ENCODE data around the gene ACSL1.

Gene ACSL1

GRCh38 chr4:184811526-184812198, 14.1 kb downstream of the ACSL1 start:
- DNase-seq, result no peak

- no peak for DNase-seq
Measured at GRCh38 chr4:184810720-184811119, 15.0 kb downstream of the ACSL1 start.

GRCh38 chr4:184808713-184809050, 17.1 kb downstream of the ACSL1 start:
- no peak for DNase-seq

GRCh38 chr4:184807797-184808712, 17.7 kb downstream of the ACSL1 start:
- DNase-seq, result peak; percentile 5

GRCh38 chr4:184807256-184807655, 18.5 kb downstream of the ACSL1 start:
- no peak for DNase-seq

GRCh38 chr4:184806711-184807110, 19.1 kb downstream of the ACSL1 start:
- DNase-seq, result no peak

- DNase-seq, result no peak
Measured at GRCh38 chr4:184806229-184806550, 19.6 kb downstream of the ACSL1 start.

GRCh38 chr4:184805462-184806228, 20.1 kb downstream of the ACSL1 start:
- DNase-seq, result no peak

- DNase-seq, result no peak
Measured at GRCh38 chr4:184804621-184805020, 21.1 kb downstream of the ACSL1 start.

- no peak for DNase-seq
Measured at GRCh38 chr4:184803874-184804273, 21.9 kb downstream of the ACSL1 start.

GRCh38 chr4:184803133-184803532, 22.6 kb downstream of the ACSL1 start:
- no peak for DNase-seq

- DNase-seq, result no peak
Measured at GRCh38 chr4:184802697-184803015, 23.1 kb downstream of the ACSL1 start.

GRCh38 chr4:184801781-184802696, 23.7 kb downstream of the ACSL1 start:
- DNase-seq, result no peak

- DNase-seq, result no peak
Measured at GRCh38 chr4:184798504-184798903, 27.3 kb downstream of the ACSL1 start.

- no peak for DNase-seq
Measured at GRCh38 chr4:184796906-184797305, 28.9 kb downstream of the ACSL1 start.

GRCh38 chr4:184795214-184795844, 30.4 kb downstream of the ACSL1 start:
- DNase-seq, result peak in 1 of 2 experiments; percentile 53

- DNase-seq, result no peak
Measured at GRCh38 chr4:184794470-184794869, 31.3 kb downstream of the ACSL1 start.

- DNase-seq, result no peak
Measured at GRCh38 chr4:184793735-184794355, 31.9 kb downstream of the ACSL1 start.

- no peak for DNase-seq
Measured at GRCh38 chr4:184792950-184793555, 32.7 kb downstream of the ACSL1 start.

- DNase-seq, result no peak
Measured at GRCh38 chr4:184792334-184792733, 33.4 kb downstream of the ACSL1 start.

GRCh38 chr4:184790826-184791225, 34.9 kb downstream of the ACSL1 start:
- no peak for DNase-seq

All from NCI-H2081 (cell line).